ENCODE data around the gene GLIPR1L1. TPM values are rescaled to one million over a fixed set of nuclear protein-coding genes. Genes with fewer than 3 reads are reported as not detected.

The GLIPR1L1 gene
- total RNA-seq, 2 experiments from 2014 or later = not detected

GRCh38 chr12:75364919-75365318, 30.4 kb downstream of the GLIPR1L1 start:
- Mint-ChIP-seq H3K4me3 (no peak overlapping the region), H3K27me3 (no peaks in the 10 kb centered on the region), H3K36me3 (ENCODE audit: low read depth) (no peaks in the 10 kb centered on the region), H3K9me3 (peaks cover 8% of the 10 kb centered on the region), H3K4me1 (peaks cover 11% of the 10 kb centered on the region), H3K27ac (no peak overlapping the region)
- no peak for DNase-seq
- ChIA-PET CTCF (no interaction called here), POLR2A (no interaction called here)

- H3K27me3 Mint-ChIP-seq = no peaks in the 10 kb centered on the region
- H3K4me3 Mint-ChIP-seq = no peak overlapping the region
- peaks cover 1% of the 10 kb centered on the region for H3K4me1 Mint-ChIP-seq
- ChIA-PET CTCF (interaction anchor here (0.7 kb wide), 1 partner anchor 94 kb away, joined by 3 read pairs; no protein-coding TSS in a partner anchor), POLR2A (no interaction called here)
- H3K27ac Mint-ChIP-seq = no peak overlapping the region
- H3K36me3 Mint-ChIP-seq (ENCODE audit: low read depth) = no peaks in the 10 kb centered on the region
- H3K9me3 Mint-ChIP-seq = no peaks in the 10 kb centered on the region
- no peak for DNase-seq
Measured at GRCh38 chr12:75366629-75367028, 32.2 kb downstream of the GLIPR1L1 start.

- ChIA-PET POLR2A (no interaction called here), CTCF (no interaction called here)
- no peaks in the 10 kb centered on the region for H3K4me1 Mint-ChIP-seq
- no peak overlapping the region for H3K4me3 Mint-ChIP-seq
- H3K27ac Mint-ChIP-seq = no peak overlapping the region
- H3K27me3 Mint-ChIP-seq = no peaks in the 10 kb centered on the region
- DNase-seq = no peak
- peaks cover 3% of the 10 kb centered on the region for H3K9me3 Mint-ChIP-seq
- no peaks in the 10 kb centered on the region for H3K36me3 Mint-ChIP-seq (ENCODE audit: low read depth)
Measured at GRCh38 chr12:75374971-75375370, 40.5 kb downstream of the GLIPR1L1 start.

GRCh38 chr12:75378354-75378753, 43.9 kb downstream of the GLIPR1L1 start:
- Mint-ChIP-seq H3K36me3 (ENCODE audit: low read depth) (no peaks in the 10 kb centered on the region), H3K4me3 (no peak overlapping the region), H3K27ac (no peak overlapping the region), H3K9me3 (peaks cover 3% of the 10 kb centered on the region), H3K4me1 (no peaks in the 10 kb centered on the region), H3K27me3 (no peaks in the 10 kb centered on the region)
- ChIA-PET POLR2A (no interaction called here), CTCF (no interaction called here)
- no peak for DNase-seq

GRCh38 chr12:75389061-75389460, 54.6 kb downstream of the GLIPR1L1 start:
- no peak for DNase-seq
- Mint-ChIP-seq H3K9me3 (no peaks in the 10 kb centered on the region), H3K4me1 (peaks cover 36% of the 10 kb centered on the region), H3K27ac (no peak overlapping the region), H3K36me3 (ENCODE audit: low read depth) (no peaks in the 10 kb centered on the region), H3K27me3 (no peaks in the 10 kb centered on the region), H3K4me3 (no peak overlapping the region)
- ChIA-PET POLR2A (interaction anchor here (0.7 kb wide), 1 partner anchor 1713 kb away, joined by 5 read pairs; no protein-coding TSS in a partner anchor), CTCF (interaction anchor here (1.2 to 1.8 kb wide), 2 partner anchors 13 to 24 kb away, joined by 3 to 4 read pairs; no protein-coding TSS in a partner anchor)

GRCh38 chr12:75389706-75390105, 55.2 kb downstream of the GLIPR1L1 start:
- Mint-ChIP-seq H3K4me1 (peaks cover 36% of the 10 kb centered on the region), H3K4me3 (peak overlapping the region; percentile 86), H3K36me3 (ENCODE audit: low read depth) (no peaks in the 10 kb centered on the region), H3K9me3 (no peaks in the 10 kb centered on the region), H3K27me3 (no peaks in the 10 kb centered on the region), H3K27ac (peak overlapping the region; percentile 94)
- DNase-seq = no peak
- ChIA-PET CTCF (interaction anchor here (1.2 to 1.8 kb wide), 2 partner anchors 14 to 24 kb away, joined by 3 to 4 read pairs; no protein-coding TSS in a partner anchor), POLR2A (no interaction called here)

- Mint-ChIP-seq H3K9me3 (no peaks in the 10 kb centered on the region), H3K4me1 (peaks cover 37% of the 10 kb centered on the region), H3K27me3 (no peaks in the 10 kb centered on the region), H3K27ac (peak overlapping the region; percentile 94), H3K36me3 (ENCODE audit: low read depth) (no peaks in the 10 kb centered on the region), H3K4me3 (peak overlapping the region; percentile 86)
- POLR2A ChIA-PET = interaction anchor here (1.5 kb wide), 1 partner anchor 90 kb away, joined by 9 read pairs; the partner anchor contains the start of gene GLIPR1
- CTCF ChIA-PET = interaction anchor here (1.2 to 2.1 kb wide), 7 partner anchors 23 to 94 kb away, joined by 3 to 18 read pairs (median 4); partner anchors contain the start of gene GLIPR1L1
- no peak for DNase-seq
Measured at GRCh38 chr12:75390156-75390898, 55.9 kb downstream of the GLIPR1L1 start.

GRCh38 chr12:75390899-75391538, 56.5 kb downstream of the GLIPR1L1 start, which contains the start of gene GLIPR1L2:
Gene GLIPR1L2 (plus strand): TSS chr12:75391089. CDS start chr12:75391117, 28 bp downstream.
- Mint-ChIP-seq H3K4me3 (peak within 1 kb of the TSS; percentile 86), H3K4me1 (peaks cover 43% of the 10 kb centered on the region), H3K36me3 (ENCODE audit: low read depth) (no peaks in the 10 kb centered on the region), H3K9me3 (no peaks in the 10 kb centered on the region), H3K27me3 (no peaks in the 10 kb centered on the region), H3K27ac (peak within 1 kb of the TSS; percentile 94)
- POLR2A ChIA-PET = interaction anchor here (1.5 kb wide), 1 partner anchor 89 kb away, joined by 9 read pairs; the partner anchor contains the start of gene GLIPR1
- CTCF ChIA-PET = interaction anchor here (0.7 to 2.1 kb wide), 14 partner anchors 15 to 116 kb away, joined by 3 to 18 read pairs (median 4); partner anchors contain the start of gene GLIPR1L1
- peak; percentile 87 for DNase-seq

- POLR2A ChIA-PET = no interaction called here
- no peak for DNase-seq
Measured at GRCh38 chr12:75404231-75404630, 69.8 kb downstream of the GLIPR1L1 start.

GRCh38 chr12:75407683-75408082, 73.2 kb downstream of the GLIPR1L1 start:
- CTCF ChIA-PET = interaction anchor here (1.1 kb wide), 1 partner anchor 12 kb away, joined by 4 read pairs; no protein-coding TSS in a partner anchor
- Mint-ChIP-seq H3K9me3 (no peaks in the 10 kb centered on the region), H3K4me3 (no peak overlapping the region), H3K27ac (no peak overlapping the region), H3K4me1 (no peaks in the 10 kb centered on the region), H3K36me3 (ENCODE audit: low read depth) (no peaks in the 10 kb centered on the region), H3K27me3 (no peaks in the 10 kb centered on the region)
- no peak for DNase-seq
- POLR2A ChIA-PET = no interaction called here

More at GRCh38 chr12:75404231-75404630, 69.8 kb downstream of the GLIPR1L1 start:
- no peak overlapping the region for H3K4me3 Mint-ChIP-seq
- H3K9me3 Mint-ChIP-seq = no peaks in the 10 kb centered on the region
- no peaks in the 10 kb centered on the region for H3K27me3 Mint-ChIP-seq
- CTCF ChIA-PET = no interaction called here
- no peak overlapping the region for H3K27ac Mint-ChIP-seq
- no peaks in the 10 kb centered on the region for H3K36me3 Mint-ChIP-seq (ENCODE audit: low read depth)
- H3K4me1 Mint-ChIP-seq = no peaks in the 10 kb centered on the region

- Mint-ChIP-seq H3K27me3 (no peaks in the 10 kb centered on the region), H3K4me3 (no peak overlapping the region), H3K27ac (no peak overlapping the region), H3K4me1 (no peaks in the 10 kb centered on the region), H3K36me3 (ENCODE audit: low read depth) (no peaks in the 10 kb centered on the region), H3K9me3 (no peaks in the 10 kb centered on the region)
- DNase-seq = no peak
- CTCF ChIA-PET = no interaction called here
- POLR2A ChIA-PET = no interaction called here
Measured at GRCh38 chr12:75409830-75410229, 75.4 kb downstream of the GLIPR1L1 start.

- Mint-ChIP-seq H3K27me3 (no peaks in the 10 kb centered on the region), H3K9me3 (no peaks in the 10 kb centered on the region), H3K36me3 (ENCODE audit: low read depth) (no peaks in the 10 kb centered on the region), H3K27ac (no peak overlapping the region), H3K4me3 (no peak overlapping the region), H3K4me1 (no peaks in the 10 kb centered on the region)
- CTCF ChIA-PET = interaction anchor here (1.6 kb wide), 1 partner anchor 23 kb away, joined by 7 read pairs; the partner anchor contains the start of gene GLIPR1L2
- POLR2A ChIA-PET = no interaction called here
- no peak for DNase-seq
Measured at GRCh38 chr12:75414671-75415070, 80.2 kb downstream of the GLIPR1L1 start.

- H3K27ac Mint-ChIP-seq = no peak overlapping the region
- DNase-seq = no peak
- H3K4me1 Mint-ChIP-seq = no peaks in the 10 kb centered on the region
- H3K9me3 Mint-ChIP-seq = peaks cover 2% of the 10 kb centered on the region
- no peaks in the 10 kb centered on the region for H3K36me3 Mint-ChIP-seq (ENCODE audit: low read depth)
- no peaks in the 10 kb centered on the region for H3K27me3 Mint-ChIP-seq
- no peak overlapping the region for H3K4me3 Mint-ChIP-seq
- CTCF ChIA-PET = no interaction called here
- POLR2A ChIA-PET = no interaction called here
Measured at GRCh38 chr12:75419841-75420240, 85.4 kb downstream of the GLIPR1L1 start.

All from activated CD4-positive, alpha-beta T cell treated with anti-CD3 and anti-CD28 coated beads, Interleukin-2, amount 10 ng/mL, durations not matched to agents 7 days and 5 days (primary cell).